Neural progenitor cell (in vitro differentiated cells): ENCODE data around the gene RBM6. TPM values are rescaled to one million over a fixed set of nuclear protein-coding genes. Genes with fewer than 3 reads are reported as not detected.
"Not testable (repeated sequence)": the region's sequence is repeated elsewhere in the genome, so short reads cannot be mapped to it uniquely, and the experiment has no call there.

ENCODE experiments used
- DNase-seq: peaks from one replicate; pipeline ENCODE4 v3.0.0-alpha.2; 2016; ENCODE audit warnings: low spot score
- H2AFZ ChIP-seq: fragments of 200-600 bp; sonication (generic); replicated peaks from 2 replicates; pipeline ENCODE4 v1.6.1; 2016; ENCODE audit warnings: antibody characterized with exemption
- H3F3A ChIP-seq: fragments of 200-600 bp; sonication (generic); 2 replicates; pipeline ENCODE4 v1.6.1; 2016; ENCODE audit warnings: antibody characterized with exemption, low read depth
- H3K27ac ChIP-seq: fragments of 200-600 bp; sonication (generic); 2 replicates; pipeline ENCODE4 v1.5.1; 2016; ENCODE audit warnings: mild to moderate bottlenecking
- H3K27me3 ChIP-seq: fragments of 200-600 bp; sonication (generic); 2 replicates; pipeline ENCODE4 v1.6.1; 2016; ENCODE audit warnings: mild to moderate bottlenecking, moderate library complexity
- H3K36me3 ChIP-seq: fragments of 200-600 bp; sonication (generic); 2 replicates; pipeline ENCODE4 v1.5.1; 2016
- H3K4me1 ChIP-seq: fragments of 200-600 bp; sonication (generic); 2 replicates; pipeline ENCODE4 v1.6.1; 2016; ENCODE audit warnings: mixed run types
- H3K4me2 ChIP-seq: fragments of 200-600 bp; sonication (generic); 2 replicates; pipeline ENCODE4 v1.6.1; 2016
- H3K4me3 ChIP-seq: fragments of 200-600 bp; sonication (generic); 2 replicates; pipeline ENCODE4 v1.5.1; 2016
- H3K79me2 ChIP-seq: fragments of 200-600 bp; sonication (generic); 2 replicates; pipeline ENCODE4 v1.6.1; 2016; ENCODE audit warnings: low read depth
- H3K9ac ChIP-seq: fragments of 200-600 bp; sonication (generic); 2 replicates; pipeline ENCODE4 v1.6.1; 2016
- H3K9me3 ChIP-seq: fragments of 200-600 bp; sonication (generic); 2 replicates; pipeline ENCODE4 v1.5.1; 2016; ENCODE audit warnings: low read depth
- H4K20me1 ChIP-seq: fragments of 200-600 bp; sonication (generic); 2 replicates; pipeline ENCODE4 v1.6.1; 2016; ENCODE audit warnings: low read depth
- H3K27ac Mint-ChIP-seq: 3 replicates; pipeline ENCODE4 v1.8.0; 2021; ENCODE audit warnings: mixed read lengths
- H3K27me3 Mint-ChIP-seq: 2 replicates; pipeline ENCODE4 v1.8.0; 2022; ENCODE audit warnings: low read depth, mild to moderate bottlenecking, inconsistent platforms, moderate library complexity, mixed read lengths; ENCODE audit not compliant: insufficient read depth
- H3K36me3 Mint-ChIP-seq: 3 replicates; pipeline ENCODE4 v1.8.0; 2021; ENCODE audit warnings: mixed read lengths
- H3K4me1 Mint-ChIP-seq: 3 replicates; pipeline ENCODE4 v1.8.0; 2021; ENCODE audit warnings: mixed read lengths
- H3K4me3 Mint-ChIP-seq: 3 replicates; pipeline ENCODE4 v1.8.0; 2021; ENCODE audit warnings: mild to moderate bottlenecking, moderate library complexity, mixed read lengths
- H3K9me3 Mint-ChIP-seq: 3 replicates; pipeline ENCODE4 v1.8.0; 2020; ENCODE audit warnings: mixed read lengths
- EZH2 ChIP-seq: fragments of 200-600 bp; sonication (generic); IDR thresholded peaks from 2 replicates; pipeline ENCODE4 v1.6.1; 2017; ENCODE audit warnings: antibody characterized with exemption, mild to moderate bottlenecking, moderate library complexity
- EZH2phosphoT487 ChIP-seq: fragments of 200-600 bp; sonication (generic); IDR thresholded peaks from 2 replicates; pipeline ENCODE4 v1.6.1; 2017; ENCODE audit warnings: antibody characterized with exemption
- total RNA-seq: library from RNA; depleted of rRNA; stranded (reverse); fragments of >200 nt; gene quantifications from 2 replicates; pipeline ENCODE4 v1.2.3, GENCODE V29; 2015; ENCODE audit warnings: low replicate concordance
- TF ChIP-seq, protein P1 (sequence below): fragments of 200-600 bp; sonication (generic); IDR thresholded peaks from 2 replicates; pipeline ENCODE4 v1.5.1; 2017; ENCODE audit warnings: antibody characterized with exemption, mild to moderate bottlenecking

Gene RBM6
- total RNA-seq, 1 donor from 2014 or later: 170 TPM

GRCh38 chr3:50028346-50028745, 88.4 kb downstream of the RBM6 start:
- H3K4me3 Mint-ChIP-seq: no peak overlapping the region
- Histone ChIP-seq H3K27me3 (no peaks in the 10 kb centered on the region), H3F3A (no peaks in the 10 kb centered on the region), H3K36me3 (peaks cover 2% of the 10 kb centered on the region), H3K79me2 (peaks cover 15% of the 10 kb centered on the region), H2AFZ (no peak overlapping the region), H4K20me1 (peaks cover 7% of the 10 kb centered on the region), H3K4me3 (no peak overlapping the region), H3K9ac (no peak overlapping the region), H3K9me3 (no peaks in the 10 kb centered on the region), H3K4me2 (no peak overlapping the region), H3K4me1 (no peaks in the 10 kb centered on the region), H3K27ac (no peak overlapping the region)
- H3K27me3 Mint-ChIP-seq: no peaks in the 10 kb centered on the region
- no peaks in the 10 kb centered on the region for H3K4me1 Mint-ChIP-seq
- peaks cover 28% of the 10 kb centered on the region for H3K36me3 Mint-ChIP-seq
- H3K9me3 Mint-ChIP-seq: no peaks in the 10 kb centered on the region
- TF ChIP-seq EZH2phosphoT487 (no peak), EZH2 (no peak)
- TF ChIP-seq, protein P1, sequence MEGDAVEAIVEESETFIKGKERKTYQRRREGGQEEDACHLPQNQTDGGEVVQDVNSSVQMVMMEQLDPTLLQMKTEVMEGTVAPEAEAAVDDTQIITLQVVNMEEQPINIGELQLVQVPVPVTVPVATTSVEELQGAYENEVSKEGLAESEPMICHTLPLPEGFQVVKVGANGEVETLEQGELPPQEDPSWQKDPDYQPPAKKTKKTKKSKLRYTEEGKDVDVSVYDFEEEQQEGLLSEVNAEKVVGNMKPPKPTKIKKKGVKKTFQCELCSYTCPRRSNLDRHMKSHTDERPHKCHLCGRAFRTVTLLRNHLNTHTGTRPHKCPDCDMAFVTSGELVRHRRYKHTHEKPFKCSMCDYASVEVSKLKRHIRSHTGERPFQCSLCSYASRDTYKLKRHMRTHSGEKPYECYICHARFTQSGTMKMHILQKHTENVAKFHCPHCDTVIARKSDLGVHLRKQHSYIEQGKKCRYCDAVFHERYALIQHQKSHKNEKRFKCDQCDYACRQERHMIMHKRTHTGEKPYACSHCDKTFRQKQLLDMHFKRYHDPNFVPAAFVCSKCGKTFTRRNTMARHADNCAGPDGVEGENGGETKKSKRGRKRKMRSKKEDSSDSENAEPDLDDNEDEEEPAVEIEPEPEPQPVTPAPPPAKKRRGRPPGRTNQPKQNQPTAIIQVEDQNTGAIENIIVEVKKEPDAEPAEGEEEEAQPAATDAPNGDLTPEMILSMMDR: no peak
- no peak overlapping the region for H3K27ac Mint-ChIP-seq
- no peak for DNase-seq

- not testable (repeated sequence) for H3K9me3 ChIP-seq, H3K4me1 ChIP-seq, H3K27ac Mint-ChIP-seq, H3K4me3 Mint-ChIP-seq, DNase-seq, H3F3A ChIP-seq, H2AFZ ChIP-seq, H3K27me3 ChIP-seq, H3K4me2 ChIP-seq, H3K4me3 ChIP-seq, H3K36me3 ChIP-seq, H3K27me3 Mint-ChIP-seq, H4K20me1 ChIP-seq, H3K9me3 Mint-ChIP-seq, H3K9ac ChIP-seq, H3K79me2 ChIP-seq, H3K27ac ChIP-seq, H3K4me1 Mint-ChIP-seq
- H3K36me3 Mint-ChIP-seq: peaks cover 26% of the 10 kb centered on the region
Measured at GRCh38 chr3:50031201-50031600, 91.3 kb downstream of the RBM6 start.

DNA sequence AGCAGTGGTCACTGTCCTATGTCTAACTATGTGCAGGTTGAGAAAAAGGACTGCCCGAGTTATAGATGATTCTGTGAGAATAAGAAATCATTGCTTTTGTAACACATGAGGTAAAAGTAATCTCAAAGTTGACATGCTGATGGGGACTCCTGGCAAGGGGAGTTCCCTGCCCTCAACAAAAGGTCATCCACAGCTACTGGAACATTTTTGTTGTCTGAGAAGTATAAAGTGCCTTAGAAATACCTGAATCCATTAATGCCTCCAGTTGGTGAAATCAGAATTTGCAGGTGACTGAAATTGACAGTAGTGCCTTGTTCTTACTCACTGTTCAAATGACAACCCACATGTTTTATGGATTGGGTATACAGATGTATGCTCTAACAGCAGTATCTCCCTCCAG, 105.0 kb downstream of the RBM6 start:
- no peaks in the 10 kb centered on the region for H3F3A ChIP-seq
- H3K36me3 Mint-ChIP-seq: peaks cover 8% of the 10 kb centered on the region
- H3K9ac ChIP-seq: no peak overlapping the region
- no peaks in the 10 kb centered on the region for H3K4me1 Mint-ChIP-seq
- H3K27ac Mint-ChIP-seq: no peak overlapping the region
- H3K9me3 ChIP-seq: no peaks in the 10 kb centered on the region
- H3K4me3 Mint-ChIP-seq: no peak overlapping the region
- H3K79me2 ChIP-seq: no peaks in the 10 kb centered on the region
- no peak overlapping the region for H3K4me2 ChIP-seq
- no peak for DNase-seq
- no peaks in the 10 kb centered on the region for H3K4me1 ChIP-seq
- H2AFZ ChIP-seq: no peak overlapping the region
- H3K27ac ChIP-seq: no peak overlapping the region
- TF ChIP-seq EZH2phosphoT487 (no peak), EZH2 (no peak)
- TF ChIP-seq, protein P1: no peak
- H3K4me3 ChIP-seq: no peak overlapping the region
- H3K36me3 ChIP-seq: no peaks in the 10 kb centered on the region
- no peaks in the 10 kb centered on the region for H3K27me3 ChIP-seq
- H4K20me1 ChIP-seq: peaks cover 15% of the 10 kb centered on the region
- H3K27me3 Mint-ChIP-seq: peaks cover 2% of the 10 kb centered on the region
- H3K9me3 Mint-ChIP-seq: no peaks in the 10 kb centered on the region

GRCh38 chr3:50047426-50047825, 107.5 kb downstream of the RBM6 start:
- TF ChIP-seq EZH2: no peak
- no peak for TF ChIP-seq EZH2phosphoT487
- TF ChIP-seq, protein P1: no peak
- no peaks in the 10 kb centered on the region for H3K4me1 ChIP-seq
- no peaks in the 10 kb centered on the region for H3F3A ChIP-seq
- no peak overlapping the region for H3K27ac ChIP-seq
- no peak overlapping the region for H3K4me3 ChIP-seq
- H2AFZ ChIP-seq: no peak overlapping the region
- H3K36me3 Mint-ChIP-seq: peaks cover 23% of the 10 kb centered on the region
- peaks cover 15% of the 10 kb centered on the region for H4K20me1 ChIP-seq
- H3K4me1 Mint-ChIP-seq: no peaks in the 10 kb centered on the region
- DNase-seq: no peak
- no peak overlapping the region for H3K4me3 Mint-ChIP-seq
- no peaks in the 10 kb centered on the region for H3K9me3 Mint-ChIP-seq
- no peaks in the 10 kb centered on the region for H3K27me3 ChIP-seq
- no peaks in the 10 kb centered on the region for H3K79me2 ChIP-seq
- H3K36me3 ChIP-seq: no peaks in the 10 kb centered on the region
- no peak overlapping the region for H3K27ac Mint-ChIP-seq
- no peaks in the 10 kb centered on the region for H3K9me3 ChIP-seq
- H3K4me2 ChIP-seq: no peak overlapping the region
- H3K9ac ChIP-seq: no peak overlapping the region
- H3K27me3 Mint-ChIP-seq: no peaks in the 10 kb centered on the region
